Upper lobe of left lung (tissue), 4 donors: ENCODE results near the gene RFX2.

ENCODE experiments used
- CTCF ChIP-seq, 6 experiments: fragments of 450-650 bp in 4 of 6; fragments of 200-600 bp in 2 of 6; sonication (generic) in 2 of 6; IDR thresholded peaks; one replicate each; pipeline ENCODE4 v1.5.1; 2016 to 2019; ENCODE audit warnings: antibody characterized with exemption in 6 of 6
- EP300 ChIP-seq, 4 donors: sonication (generic); formaldehyde crosslinking; IDR thresholded peaks; one replicate each; pipeline ENCODE4 v1.5.1; 2017; ENCODE audit warnings: antibody characterized with exemption in 4 of 4, control low read depth in 2 of 4

GRCh38 chr19:6079107-6079506 is 31.2 kb downstream of the RFX2 start:
- TF ChIP-seq CTCF (IDR thresholded peaks at IDR 0.05) (no peak), EP300 (IDR thresholded peaks at IDR 0.05) (no peak)
